ENCODE measurements around the gene TFPI.

GRCh38 chr2:187451510-187451909 lies 102.7 kb downstream of the TFPI start:
- TF ChIP-seq POLR2A (IDR thresholded peaks at IDR 0.05) (no peak), CTCF (IDR thresholded peaks at IDR 0.05) (no peak)

Measured in tibial nerve (tissue), 3 donors.